ENCODE results near the gene STK32B. TPM values are rescaled to one million over a fixed set of nuclear protein-coding genes. Genes with fewer than 3 reads are reported as not detected.

The STK32B gene
- total and polyA plus RNA-seq, 2 donors (not counting 1 experiment from before 2014, with no cell fraction given) = 0.22 to 0.30 TPM

DNA sequence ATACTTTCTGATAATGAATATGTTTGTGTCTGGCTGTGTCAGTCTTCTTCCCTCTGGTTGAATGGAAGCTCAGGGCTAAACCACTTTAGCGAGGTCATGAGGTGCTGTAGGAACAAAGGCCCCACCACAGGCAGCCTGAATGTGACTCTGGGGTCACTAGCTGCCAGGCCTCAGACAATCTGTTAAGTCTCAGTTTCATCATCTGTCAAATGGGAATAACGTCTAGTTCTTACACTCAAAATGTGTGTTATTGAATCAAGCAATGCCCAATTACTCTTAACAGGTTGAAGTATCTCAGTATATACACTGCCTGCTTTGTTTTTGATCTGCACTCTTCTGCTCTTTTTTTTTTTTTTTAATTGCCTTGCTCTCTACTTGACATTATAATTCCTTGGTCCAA is 148.6 kb downstream of the STK32B start:
- H3K4me3 Mint-ChIP-seq = no peak overlapping the region
- WGBS (ENCODE audit: insufficient coverage) = 92% methylated on average over 2 of the region's 2 CpGs
- no peaks in the 10 kb centered on the region for H3K79me2 ChIP-seq (ENCODE audit: control insufficient read depth, insufficient read depth, low read length)

DNA sequence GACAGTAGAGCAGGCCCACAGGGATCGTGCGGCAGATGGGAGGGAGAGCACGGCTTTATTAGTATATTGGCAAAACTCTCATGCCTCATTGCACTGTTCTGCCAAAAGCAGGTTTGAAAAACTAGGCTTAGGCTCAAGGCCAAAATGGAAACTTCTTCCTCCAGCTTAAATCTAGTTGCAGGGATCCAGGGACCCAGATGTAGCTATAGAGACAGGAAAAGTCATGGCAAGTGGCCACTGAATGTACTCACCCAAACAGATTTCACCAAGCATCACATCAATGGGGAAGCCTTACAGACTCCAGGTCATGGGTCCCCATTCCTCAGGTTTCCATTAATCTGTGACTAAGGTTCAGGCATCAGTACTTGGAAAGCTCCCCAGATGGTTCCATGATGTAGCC is 149.2 kb downstream of the STK32B start:
- Histone ChIP-seq H2AFZ (ENCODE audit: insufficient read depth, low read depth, low read length, poor library complexity, severe bottlenecking) (no peak overlapping the region), H3K9me3 (ENCODE audit: control extremely low read depth in 1 of 3, control insufficient read depth in 2 of 3, insufficient read depth in 1 of 3, low read length in 2 of 3) (peaks cover 0 to 9% (median 0%) of the 10 kb centered on the region in 3 donors), H3K4me1 (ENCODE audit: control insufficient read depth in 2 of 2, insufficient read depth in 2 of 2, low read length in 2 of 2) (no peaks in the 10 kb centered on the region), H3K27me3 (replicated peaks in 1 of 4; ENCODE audit: control extremely low read depth in 1 of 4, control insufficient read depth in 3 of 4, insufficient read depth in 4 of 4, low read length in 3 of 4) (no peaks in the 10 kb centered on the region), H3K27ac (ENCODE audit: low read length in 2 of 2) (no peak overlapping the region), H3K79me2 (ENCODE audit: control insufficient read depth, insufficient read depth, low read length) (no peaks in the 10 kb centered on the region), H3K4me2 (replicated peaks; ENCODE audit: low read depth, low read length, poor library complexity, severe bottlenecking) (no peak overlapping the region), H4K20me1 (ENCODE audit: control insufficient read depth, insufficient read depth, low read length, poor library complexity, severe bottlenecking) (no peaks in the 10 kb centered on the region), H3K4me3 (ENCODE audit: control extremely low read depth in 1 of 5, extremely low read depth in 1 of 5, insufficient read depth in 1 of 5, low read depth in 2 of 5, low read length in 4 of 5) (no peak overlapping the region), H3K36me3 (replicated peaks in 1 of 2; ENCODE audit: control extremely low read depth in 1 of 2, control insufficient read depth in 1 of 2, extremely low read depth in 1 of 2, insufficient read depth in 2 of 2, low read length in 1 of 2) (no peaks in the 10 kb centered on the region), H3K9ac (ENCODE audit: low read length) (no peak overlapping the region)
- 92% methylated on average over 3 of the region's 3 CpGs for WGBS (ENCODE audit: insufficient coverage)
- no peak overlapping the region for H3K4me3 Mint-ChIP-seq
- CTCF ChIA-PET = no interaction called here
- H3K27me3 Mint-ChIP-seq = no peaks in the 10 kb centered on the region
- no peak overlapping the region for H3K27ac Mint-ChIP-seq
- ATAC-seq (ENCODE audit: low read depth) = no peak
- POLR2A ChIA-PET = no interaction called here
- TF ChIP-seq, protein P1, sequence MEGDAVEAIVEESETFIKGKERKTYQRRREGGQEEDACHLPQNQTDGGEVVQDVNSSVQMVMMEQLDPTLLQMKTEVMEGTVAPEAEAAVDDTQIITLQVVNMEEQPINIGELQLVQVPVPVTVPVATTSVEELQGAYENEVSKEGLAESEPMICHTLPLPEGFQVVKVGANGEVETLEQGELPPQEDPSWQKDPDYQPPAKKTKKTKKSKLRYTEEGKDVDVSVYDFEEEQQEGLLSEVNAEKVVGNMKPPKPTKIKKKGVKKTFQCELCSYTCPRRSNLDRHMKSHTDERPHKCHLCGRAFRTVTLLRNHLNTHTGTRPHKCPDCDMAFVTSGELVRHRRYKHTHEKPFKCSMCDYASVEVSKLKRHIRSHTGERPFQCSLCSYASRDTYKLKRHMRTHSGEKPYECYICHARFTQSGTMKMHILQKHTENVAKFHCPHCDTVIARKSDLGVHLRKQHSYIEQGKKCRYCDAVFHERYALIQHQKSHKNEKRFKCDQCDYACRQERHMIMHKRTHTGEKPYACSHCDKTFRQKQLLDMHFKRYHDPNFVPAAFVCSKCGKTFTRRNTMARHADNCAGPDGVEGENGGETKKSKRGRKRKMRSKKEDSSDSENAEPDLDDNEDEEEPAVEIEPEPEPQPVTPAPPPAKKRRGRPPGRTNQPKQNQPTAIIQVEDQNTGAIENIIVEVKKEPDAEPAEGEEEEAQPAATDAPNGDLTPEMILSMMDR (IDR thresholded peaks at IDR 0.05) = no peak
- TF ChIP-seq EZH2 (IDR thresholded peaks at IDR 0.05; ENCODE audit: borderline replicate concordance, insufficient read depth, low read depth, low read length, poor library complexity, severe bottlenecking) = no peak
- no peak for DNase-seq
- no peaks in the 10 kb centered on the region for H3K4me1 Mint-ChIP-seq
- intact Hi-C loops (cut with micrococcal nuclease) = no loop called here
- H3K9me3 Mint-ChIP-seq (ENCODE audit: insufficient read depth) = peaks cover 2% of the 10 kb centered on the region

More for the DNA sequence above, 148.6 kb downstream of the STK32B start:
- Histone ChIP-seq H3K4me2 (replicated peaks; ENCODE audit: low read depth, low read length, poor library complexity, severe bottlenecking) (no peak overlapping the region), H3K27me3 (replicated peaks in 1 of 4; ENCODE audit: control extremely low read depth in 1 of 4, control insufficient read depth in 3 of 4, insufficient read depth in 4 of 4, low read length in 3 of 4) (no peaks in the 10 kb centered on the region), H3K36me3 (replicated peaks in 1 of 2; ENCODE audit: control extremely low read depth in 1 of 2, control insufficient read depth in 1 of 2, extremely low read depth in 1 of 2, insufficient read depth in 2 of 2, low read length in 1 of 2) (no peaks in the 10 kb centered on the region), H3K4me3 (ENCODE audit: control extremely low read depth in 1 of 5, extremely low read depth in 1 of 5, insufficient read depth in 1 of 5, low read depth in 2 of 5, low read length in 4 of 5) (no peak overlapping the region), H3K9ac (ENCODE audit: low read length) (no peak overlapping the region), H2AFZ (ENCODE audit: insufficient read depth, low read depth, low read length, poor library complexity, severe bottlenecking) (no peak overlapping the region), H3K9me3 (ENCODE audit: control extremely low read depth in 1 of 3, control insufficient read depth in 2 of 3, insufficient read depth in 1 of 3, low read length in 2 of 3) (peaks cover 0 to 9% (median 0%) of the 10 kb centered on the region in 3 donors), H3K4me1 (ENCODE audit: control insufficient read depth in 2 of 2, insufficient read depth in 2 of 2, low read length in 2 of 2) (no peaks in the 10 kb centered on the region), H4K20me1 (ENCODE audit: control insufficient read depth, insufficient read depth, low read length, poor library complexity, severe bottlenecking) (no peaks in the 10 kb centered on the region), H3K27ac (ENCODE audit: low read length in 2 of 2) (no peak overlapping the region)
- Mint-ChIP-seq H3K27ac (no peak overlapping the region), H3K9me3 (ENCODE audit: insufficient read depth) (peaks cover 2% of the 10 kb centered on the region), H3K27me3 (no peaks in the 10 kb centered on the region), H3K4me1 (no peaks in the 10 kb centered on the region)
- intact Hi-C loops (cut with micrococcal nuclease) = no loop called here
- POLR2A ChIA-PET = no interaction called here
- TF ChIP-seq, protein P1 (IDR thresholded peaks at IDR 0.05) = no peak
- no peak for ATAC-seq (ENCODE audit: low read depth)
- no peak for DNase-seq
- CTCF ChIA-PET = no interaction called here
